GM18873 (cell line): ENCODE results near the gene SPON2.

Experiments
- ATAC-seq: cut with Tn5 transposase; IDR thresholded peaks from one replicate; pipeline ENCODE4 v1.9.1; 2021; ENCODE audit warnings: mild to moderate bottlenecking, moderate library complexity, moderate number of reproducible peaks; ENCODE audit not compliant: unreplicated experiment, low FRiP score

The SPON2 gene

GRCh38 chr4:1174941-1175634 is 2.7 kb upstream of the SPON2 start:
- no peak for ATAC-seq

GRCh38 chr4:1172971-1173757 is 781 bp upstream of the SPON2 start:
- ATAC-seq, result no peak

GRCh38 chr4:1171311-1172227 is 814 bp downstream of the SPON2 start:
- no peak for ATAC-seq

GRCh38 chr4:1170976-1171310 is 1.4 kb downstream of the SPON2 start:
- no peak for ATAC-seq

- no peak for ATAC-seq
Observed at GRCh38 chr4:1170156-1170975, 2.0 kb downstream of the SPON2 start.

- no peak for ATAC-seq
Observed at GRCh38 chr4:1169691-1170096, 2.7 kb downstream of the SPON2 start.

GRCh38 chr4:1169171-1169671 is 3.2 kb downstream of the SPON2 start:
- no peak for ATAC-seq

GRCh38 chr4:1168191-1169101 is 3.9 kb downstream of the SPON2 start:
- no peak for ATAC-seq

- ATAC-seq, result peak; percentile 83
Observed at GRCh38 chr4:1167244-1167949, 5.0 kb downstream of the SPON2 start.

- no peak for ATAC-seq
Observed at GRCh38 chr4:1166509-1167243, 5.7 kb downstream of the SPON2 start.

- ATAC-seq, result no peak
Observed at GRCh38 chr4:1164956-1165545, 7.3 kb downstream of the SPON2 start.

GRCh38 chr4:1164444-1164843 is 7.9 kb downstream of the SPON2 start:
- ATAC-seq, result no peak

GRCh38 chr4:1164040-1164439 is 8.3 kb downstream of the SPON2 start:
- ATAC-seq, result no peak

- ATAC-seq, result no peak
Observed at GRCh38 chr4:1160351-1160750, 12.0 kb downstream of the SPON2 start.

GRCh38 chr4:1156069-1156468 is 16.3 kb downstream of the SPON2 start:
- ATAC-seq, result no peak

- no peak for ATAC-seq
Observed at GRCh38 chr4:1155314-1155713, 17.1 kb downstream of the SPON2 start.

- ATAC-seq, result no peak
Observed at GRCh38 chr4:1154523-1155182, 17.7 kb downstream of the SPON2 start.
